ENCODE measurements around the gene SEBOX. TPM values are rescaled to one million over a fixed set of nuclear protein-coding genes. Genes with fewer than 3 reads are reported as not detected.

Gene SEBOX
- total RNA-seq, 2 donors from 2014 or later = not detected

DNA sequence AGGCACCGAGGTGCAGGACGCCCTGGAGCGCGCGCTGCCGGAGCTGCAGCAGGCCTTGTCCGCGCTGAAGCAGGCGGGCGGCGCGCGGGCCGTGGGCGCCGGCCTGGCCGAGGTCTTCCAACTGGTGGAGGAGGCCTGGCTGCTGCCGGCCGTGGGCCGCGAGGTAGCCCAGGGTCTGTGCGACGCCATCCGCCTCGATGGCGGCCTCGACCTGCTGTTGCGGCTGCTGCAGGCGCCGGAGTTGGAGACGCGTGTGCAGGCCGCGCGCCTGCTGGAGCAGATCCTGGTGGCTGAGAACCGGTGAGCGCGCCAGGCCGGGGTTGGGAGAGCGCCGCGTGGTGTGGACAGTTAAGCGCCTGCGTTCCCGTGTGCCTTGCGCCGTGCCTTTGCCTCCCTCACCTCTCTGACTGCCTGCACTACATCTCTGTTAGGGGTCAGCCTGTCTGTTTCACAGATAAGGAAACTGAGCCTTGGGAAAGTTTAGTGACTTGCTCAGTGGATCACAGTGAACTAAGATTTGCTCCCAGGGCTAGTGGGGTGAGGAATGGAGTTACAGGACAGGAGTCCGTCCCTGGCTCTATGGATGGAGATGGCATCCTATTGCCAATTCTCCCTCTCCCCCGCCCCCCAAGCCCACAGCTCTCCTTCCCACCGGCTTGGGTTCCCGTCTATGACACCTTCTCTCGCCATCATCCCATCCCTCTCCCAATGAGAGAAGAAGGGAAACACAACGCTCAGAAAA, 7.4 kb upstream of the SEBOX start:
- no peaks in the 10 kb centered on the region for H3K9me3 ChIP-seq (ENCODE audit: control insufficient read depth, low read length)
- H3K27me3 Mint-ChIP-seq (ENCODE audit: insufficient read depth) = peaks cover 56% of the 10 kb centered on the region
- H3K36me3 Mint-ChIP-seq (ENCODE audit: low read depth) = no peaks in the 10 kb centered on the region
- H3K4me1 Mint-ChIP-seq = peaks cover 17% of the 10 kb centered on the region
- no peak for DNase-seq
- TF ChIP-seq, protein P1, sequence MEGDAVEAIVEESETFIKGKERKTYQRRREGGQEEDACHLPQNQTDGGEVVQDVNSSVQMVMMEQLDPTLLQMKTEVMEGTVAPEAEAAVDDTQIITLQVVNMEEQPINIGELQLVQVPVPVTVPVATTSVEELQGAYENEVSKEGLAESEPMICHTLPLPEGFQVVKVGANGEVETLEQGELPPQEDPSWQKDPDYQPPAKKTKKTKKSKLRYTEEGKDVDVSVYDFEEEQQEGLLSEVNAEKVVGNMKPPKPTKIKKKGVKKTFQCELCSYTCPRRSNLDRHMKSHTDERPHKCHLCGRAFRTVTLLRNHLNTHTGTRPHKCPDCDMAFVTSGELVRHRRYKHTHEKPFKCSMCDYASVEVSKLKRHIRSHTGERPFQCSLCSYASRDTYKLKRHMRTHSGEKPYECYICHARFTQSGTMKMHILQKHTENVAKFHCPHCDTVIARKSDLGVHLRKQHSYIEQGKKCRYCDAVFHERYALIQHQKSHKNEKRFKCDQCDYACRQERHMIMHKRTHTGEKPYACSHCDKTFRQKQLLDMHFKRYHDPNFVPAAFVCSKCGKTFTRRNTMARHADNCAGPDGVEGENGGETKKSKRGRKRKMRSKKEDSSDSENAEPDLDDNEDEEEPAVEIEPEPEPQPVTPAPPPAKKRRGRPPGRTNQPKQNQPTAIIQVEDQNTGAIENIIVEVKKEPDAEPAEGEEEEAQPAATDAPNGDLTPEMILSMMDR (conservative IDR thresholded peaks at IDR 0.05) = no peak
- WGBS, 2 experiments (ENCODE audit: insufficient coverage in 1 of 2, insufficient read length in 1 of 2) = 16 to 33% methylated on average over 12 to 52 of the region's 53 CpGs
- H3K4me3 ChIP-seq (ENCODE audit: low read length) = peak overlapping the region; percentile 65
- H3K4me1 ChIP-seq (ENCODE audit: control insufficient read depth, insufficient read depth, low read length) = peaks cover 12% of the 10 kb centered on the region
- no peak overlapping the region for H3K27ac Mint-ChIP-seq
- peak overlapping the region; percentile 87 for H3K27ac ChIP-seq (ENCODE audit: low read depth, low read length)
- H3K4me3 Mint-ChIP-seq = peak overlapping the region; percentile 51
- H3K9me3 Mint-ChIP-seq = no peaks in the 10 kb centered on the region
- H3K27me3 ChIP-seq (ENCODE audit: control insufficient read depth, insufficient read depth, low read length, poor library complexity, severe bottlenecking) = peaks cover 42% of the 10 kb centered on the region
- no peak overlapping the region for H3K9ac ChIP-seq (ENCODE audit: extremely low read depth, low read length, poor library complexity, severe bottlenecking)
- H3K36me3 ChIP-seq (ENCODE audit: control insufficient read depth, insufficient read depth, low read length) = no peaks in the 10 kb centered on the region

DNA sequence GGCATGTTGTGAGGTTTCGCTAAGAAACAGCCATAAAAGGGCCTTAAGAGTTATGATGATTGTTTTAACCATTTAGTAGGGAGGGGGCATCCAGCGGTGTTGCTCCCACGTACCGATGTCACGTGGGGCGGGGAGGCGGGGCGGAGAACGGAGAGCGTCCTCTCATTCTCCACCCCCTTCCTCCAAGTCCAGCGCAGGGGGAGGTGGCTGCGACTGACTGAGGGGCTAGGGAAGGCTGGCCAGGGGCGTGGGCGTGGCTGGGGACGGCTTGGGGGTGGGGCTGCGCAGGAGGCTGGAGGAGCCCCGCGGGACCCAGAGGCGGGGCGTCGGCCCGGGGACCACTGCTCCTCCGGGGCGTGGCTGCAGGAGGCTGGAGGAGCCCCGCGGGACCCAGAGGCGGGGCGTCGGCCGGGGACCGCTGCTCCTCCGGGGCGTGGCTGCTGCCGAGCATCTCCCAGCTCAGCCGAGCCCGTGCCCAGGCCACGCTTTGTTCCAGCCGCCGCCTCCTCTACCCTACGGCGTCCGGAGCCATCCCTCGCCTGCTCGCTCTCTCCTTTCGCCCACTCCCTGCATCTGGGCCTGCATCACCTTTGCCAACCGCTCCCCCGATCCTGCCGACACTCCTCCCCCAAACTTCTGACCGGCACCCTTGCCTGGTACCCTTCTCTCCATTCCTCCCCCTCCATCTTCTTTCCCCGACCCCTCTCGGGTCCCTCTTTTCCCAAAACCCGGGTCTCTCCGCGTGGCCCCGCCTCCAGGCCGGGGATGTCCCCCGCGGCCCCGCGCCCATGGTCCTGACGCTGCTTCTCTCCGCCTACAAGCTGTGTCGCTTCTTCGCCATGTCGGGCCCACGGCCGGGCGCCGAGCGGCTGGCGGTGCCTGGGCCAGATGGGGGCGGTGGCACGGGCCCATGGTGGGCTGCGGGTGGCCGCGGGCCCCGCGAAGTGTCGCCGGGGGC, 6.5 kb upstream of the SEBOX start, which contains the start of gene SARM1:
SARM1 (plus strand) TSS at position 450 of the 958 bp plus-strand sequence; CDS start at position 789, 339 bp downstream.
- Mint-ChIP-seq H3K9me3 (no peaks in the 10 kb centered on the region), H3K36me3 (ENCODE audit: low read depth) (peaks cover 2% of the 10 kb centered on the region), H3K27ac (peak within 1 kb of the TSS; percentile 98), H3K4me1 (peaks cover 17% of the 10 kb centered on the region), H3K27me3 (ENCODE audit: insufficient read depth) (peaks cover 49% of the 10 kb centered on the region), H3K4me3 (peak within 1 kb of the TSS; percentile 51)
- Histone ChIP-seq H3K27ac (ENCODE audit: low read depth, low read length) (peak within 1 kb of the TSS; percentile 87), H3K4me1 (ENCODE audit: control insufficient read depth, insufficient read depth, low read length) (peaks cover 12% of the 10 kb centered on the region), H3K36me3 (ENCODE audit: control insufficient read depth, insufficient read depth, low read length) (no peaks in the 10 kb centered on the region), H3K27me3 (ENCODE audit: control insufficient read depth, insufficient read depth, low read length, poor library complexity, severe bottlenecking) (peaks cover 50% of the 10 kb centered on the region), H3K9me3 (ENCODE audit: control insufficient read depth, low read length) (no peaks in the 10 kb centered on the region), H3K4me3 (ENCODE audit: low read length) (peak within 1 kb of the TSS; percentile 65), H3K9ac (ENCODE audit: extremely low read depth, low read length, poor library complexity, severe bottlenecking) (no peak within 1 kb of the TSS)
- peak; percentile 100 for DNase-seq
- TF ChIP-seq, protein P1 (conservative IDR thresholded peaks at IDR 0.05) = no peak
- WGBS, 2 experiments (ENCODE audit: insufficient coverage in 1 of 2, insufficient read length in 1 of 2) = 0 to 1% methylated on average over 24 to 78 of the region's 80 CpGs

DNA sequence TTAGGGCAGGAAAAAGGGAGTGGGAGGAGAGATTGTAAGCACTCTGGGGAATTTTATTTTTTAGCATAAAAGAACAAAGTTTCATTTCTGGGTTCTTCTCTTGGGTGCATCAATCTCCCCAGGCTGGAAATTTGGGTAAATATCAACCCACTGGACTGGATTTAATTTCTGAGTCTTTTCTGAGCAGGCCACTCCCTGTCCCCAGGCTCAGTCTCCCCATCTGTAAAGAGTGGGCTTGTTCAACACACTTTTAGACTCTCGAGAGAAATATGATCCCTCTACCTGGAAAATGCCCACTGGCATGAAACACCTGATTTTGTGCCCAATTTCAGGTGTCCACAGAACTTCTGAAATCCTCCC, 5.7 kb upstream of the SEBOX start:
- peak overlapping the region; percentile 51 for H3K4me3 Mint-ChIP-seq
- H3K27me3 Mint-ChIP-seq (ENCODE audit: insufficient read depth) = peaks cover 44% of the 10 kb centered on the region
- H3K9me3 Mint-ChIP-seq = no peaks in the 10 kb centered on the region
- peaks cover 4% of the 10 kb centered on the region for H3K36me3 Mint-ChIP-seq (ENCODE audit: low read depth)
- TF ChIP-seq, protein P1 (conservative IDR thresholded peaks at IDR 0.05) = no peak
- Histone ChIP-seq H3K9ac (ENCODE audit: extremely low read depth, low read length, poor library complexity, severe bottlenecking) (no peak overlapping the region), H3K9me3 (ENCODE audit: control insufficient read depth, low read length) (no peaks in the 10 kb centered on the region), H3K27ac (ENCODE audit: low read depth, low read length) (no peak overlapping the region), H3K36me3 (ENCODE audit: control insufficient read depth, insufficient read depth, low read length) (no peaks in the 10 kb centered on the region), H3K27me3 (ENCODE audit: control insufficient read depth, insufficient read depth, low read length, poor library complexity, severe bottlenecking) (peaks cover 51% of the 10 kb centered on the region), H3K4me3 (ENCODE audit: low read length) (peak overlapping the region; percentile 65), H3K4me1 (ENCODE audit: control insufficient read depth, insufficient read depth, low read length) (peaks cover 12% of the 10 kb centered on the region)
- 79 to 100% methylated on average over 1 of the region's 1 CpG for WGBS, 2 experiments (ENCODE audit: insufficient coverage in 1 of 2, insufficient read length in 1 of 2)
- H3K27ac Mint-ChIP-seq = peak overlapping the region; percentile 98
- H3K4me1 Mint-ChIP-seq = peaks cover 17% of the 10 kb centered on the region
- DNase-seq = no peak

All from endodermal cell (in vitro differentiated cells).